H1 (cell line): ENCODE measurements around the gene MARCHF10. TPM values are rescaled to one million over a fixed set of nuclear protein-coding genes. Genes with fewer than 3 reads are reported as not detected.

Experiments
- CTCF ChIA-PET: fragments of 300-600 bp; sonication (Branson Sonifier 250); formaldehyde crosslinking; loops from one replicate; lab custom pipeline; 2021; ENCODE audit not compliant: partially characterized antibody; lab: Charles Lee
- POLR2A ChIA-PET: fragments of 300-600 bp; sonication (Branson Sonifier 250); formaldehyde crosslinking; loops from one replicate; lab custom pipeline; 2021; ENCODE audit warnings: inconsistent platforms; ENCODE audit not compliant: partially characterized antibody; lab: Charles Lee
- DNase-seq, 2 experiments: peaks; one replicate each; pipeline versions ENCODE4 v3.0.0 to v3.0.0-alpha.2; 2010 to 2022; ENCODE audit warnings: low spot score in 2 of 2, low read depth in 1 of 2, mixed read lengths in 1 of 2
- FAIRE-seq: peaks from 2 replicates; lab custom pipeline; 2011; peaks lifted over from hg19 to GRCh38; lab: Jason Lieb, UNC
- H2AFZ ChIP-seq: 2 replicates; pipeline ENCODE4 v1.8.1; 2012; ENCODE audit warnings: low read length, inconsistent platforms
- H2AK5ac ChIP-seq: 2 replicates; pipeline ENCODE4 v1.6.1; 2013; ENCODE audit warnings: low read depth, low read length
- H2BK120ac ChIP-seq: replicated peaks from 2 replicates; pipeline ENCODE3; 2013; ENCODE audit warnings: low read depth, low read length, inconsistent platforms
- H2BK12ac ChIP-seq: 2 replicates; pipeline ENCODE4 v1.6.1; 2013; ENCODE audit warnings: low read depth, low read length
- H2BK15ac ChIP-seq: 2 replicates; pipeline ENCODE4 v1.6.1; 2013; ENCODE audit warnings: low read length
- H2BK20ac ChIP-seq: 2 replicates; pipeline ENCODE4 v1.6.1; 2013; ENCODE audit warnings: low read length
- H2BK5ac ChIP-seq: 2 replicates; pipeline ENCODE4 v1.6.1; 2013; ENCODE audit warnings: low read depth, low read length
- H3K14ac ChIP-seq: 2 replicates; pipeline ENCODE4 v1.6.1; 2013; ENCODE audit warnings: inconsistent platforms; ENCODE audit not compliant: insufficient read length
- H3K18ac ChIP-seq: 2 replicates; pipeline ENCODE4 v1.6.1; 2013; ENCODE audit warnings: low read length; ENCODE audit errors: extremely low read depth
- H3K23ac ChIP-seq: 2 replicates; pipeline ENCODE4 v1.6.1; 2013; ENCODE audit warnings: inconsistent platforms; ENCODE audit not compliant: insufficient read length
- H3K23me2 ChIP-seq: 2 replicates; pipeline ENCODE4 v1.6.1; 2013; ENCODE audit warnings: low read depth, low read length
- H3K27ac ChIP-seq: 2 replicates; pipeline ENCODE4 v1.6.1; 2011; ENCODE audit warnings: low read depth, low read length, inconsistent platforms
- H3K27me3 ChIP-seq, 4 experiments: replicated peaks in 1 of 4; 1 replicate in 1 of 4; 2 replicates in 3 of 4; pipeline versions ENCODE4 v1.6.1 to v1.8.1; 2011 to 2013; ENCODE audit warnings: low read length in 3 of 4, mild to moderate bottlenecking in 3 of 4, inconsistent platforms in 2 of 4, mixed read lengths in 2 of 4, moderate library complexity in 1 of 4; ENCODE audit not compliant: control insufficient read depth in 3 of 4, insufficient read depth in 3 of 4; ENCODE audit errors: extremely low read depth in 1 of 4
- H3K36me3 ChIP-seq, 4 experiments: 2 replicates each; pipeline versions ENCODE4 v1.6.1 to v1.8.1; 2011 to 2013; ENCODE audit warnings: mild to moderate bottlenecking in 4 of 4, low read length in 3 of 4, moderate library complexity in 2 of 4, control low read depth in 1 of 4, inconsistent platforms in 1 of 4; ENCODE audit not compliant: insufficient read depth in 4 of 4, control insufficient read depth in 2 of 4
- H3K4ac ChIP-seq: replicated peaks from 2 replicates; pipeline ENCODE3; 2013; ENCODE audit warnings: low read length, low read depth, mixed read lengths, inconsistent platforms; ENCODE audit not compliant: insufficient read length
- H3K4me1 ChIP-seq, 4 experiments: replicated peaks in 1 of 4; 1 replicate in 1 of 4; 2 replicates in 3 of 4; pipeline versions ENCODE4 v1.6.1 to v1.8.1; 2011 to 2013; ENCODE audit warnings: low read length in 3 of 4, inconsistent platforms in 2 of 4, mixed read lengths in 1 of 4; ENCODE audit not compliant: insufficient read depth in 4 of 4, control insufficient read depth in 3 of 4
- H3K4me2 ChIP-seq, 2 experiments: 2 replicates each; pipeline versions ENCODE4 v1.6.1 to v1.8.1; 2011 to 2013; ENCODE audit warnings: low read depth in 2 of 2, low read length in 2 of 2, control low read depth in 1 of 2, inconsistent platforms in 1 of 2, mild to moderate bottlenecking in 1 of 2; ENCODE audit not compliant: insufficient read depth in 1 of 2
- H3K4me3 ChIP-seq, 4 experiments: fragments of 200-600, 300-600 bp in 1 of 4; sonication (generic), shearing (Covaris generic), sonication (Bioruptor Twin) in 1 of 4; 2 replicates each; pipeline versions ENCODE4 v1.5.1 to v1.8.1; 2011 to 2016; ENCODE audit warnings: low read length in 4 of 4, low read depth in 3 of 4, control low read depth in 2 of 4, inconsistent platforms in 2 of 4, mild to moderate bottlenecking in 2 of 4, mixed read lengths in 1 of 4, moderate library complexity in 1 of 4; ENCODE audit not compliant: insufficient read depth in 2 of 4; ENCODE audit errors: extremely low read depth in 1 of 4
- H3K56ac ChIP-seq: replicated peaks from 2 replicates; pipeline ENCODE3; 2013; ENCODE audit warnings: low read depth, mild to moderate bottlenecking, mixed read lengths, low read length, inconsistent platforms; ENCODE audit not compliant: insufficient read length
- H3K79me1 ChIP-seq: 2 replicates; pipeline ENCODE4 v1.6.1; 2013; ENCODE audit warnings: low read depth, low read length, control low read depth
- H3K79me2 ChIP-seq, 2 experiments: 2 replicates each; pipeline versions ENCODE4 v1.6.1 to v1.8.1; 2012 to 2013; ENCODE audit warnings: low read length in 2 of 2, mild to moderate bottlenecking in 2 of 2, inconsistent platforms in 1 of 2; ENCODE audit not compliant: insufficient read depth in 2 of 2, control insufficient read depth in 1 of 2
- H3K9ac ChIP-seq, 4 experiments: replicated peaks in 1 of 4; 1 replicate in 1 of 4; 2 replicates in 3 of 4; pipeline versions ENCODE4 v1.6.1 to v1.8.1; 2011 to 2013; ENCODE audit warnings: low read depth in 3 of 4, low read length in 3 of 4, control low read depth in 2 of 4, mild to moderate bottlenecking in 2 of 4, moderate library complexity in 2 of 4, inconsistent platforms in 1 of 4; ENCODE audit errors: extremely low read depth in 1 of 4
- H3K9me3 ChIP-seq, 2 experiments: 2 replicates each; pipeline versions ENCODE4 v1.6.1 to v1.8.1; 2012 to 2013; ENCODE audit warnings: mild to moderate bottlenecking in 2 of 2, moderate library complexity in 2 of 2, control low read depth in 1 of 2, inconsistent platforms in 1 of 2, low read depth in 1 of 2, low read length in 1 of 2, mixed read lengths in 1 of 2; ENCODE audit not compliant: insufficient read depth in 2 of 2
- H4K20me1 ChIP-seq, 2 experiments: replicated peaks in 1 of 2; 2 replicates each; pipeline versions ENCODE3 to v1.8.1; 2011 to 2013; ENCODE audit warnings: inconsistent platforms in 2 of 2, low read length in 2 of 2, mild to moderate bottlenecking in 1 of 2; ENCODE audit not compliant: insufficient read depth in 2 of 2, control insufficient read depth in 1 of 2
- H4K5ac ChIP-seq: 2 replicates; pipeline ENCODE4 v1.6.1; 2013; ENCODE audit warnings: low read length, low read depth, mixed read lengths, inconsistent platforms; ENCODE audit not compliant: insufficient read length
- H4K8ac ChIP-seq: 2 replicates; pipeline ENCODE4 v1.8.0; 2013; ENCODE audit warnings: mild to moderate bottlenecking, moderate library complexity, low read length, inconsistent platforms; ENCODE audit not compliant: insufficient read depth; ENCODE audit errors: extremely low read depth
- H4K91ac ChIP-seq: replicated peaks from 2 replicates; pipeline ENCODE3; 2013; ENCODE audit warnings: low read length, mixed read lengths, inconsistent platforms; ENCODE audit not compliant: insufficient read length
- ATF2 ChIP-seq: IDR thresholded peaks from 2 replicates; pipeline ENCODE4 v1.6.1; 2012; ENCODE audit warnings: low read length, inconsistent platforms
- CTBP2 ChIP-seq: IDR thresholded peaks from 2 replicates; pipeline ENCODE4 v1.7.0; 2011; ENCODE audit warnings: borderline replicate concordance, mild to moderate bottlenecking, moderate library complexity, mixed read lengths, low read length; ENCODE audit not compliant: insufficient read depth, insufficient read length
- EGR1 ChIP-seq: IDR thresholded peaks from 2 replicates; pipeline ENCODE4 v1.6.1; 2011; ENCODE audit warnings: low read depth, low read length, borderline replicate concordance
- EP300 ChIP-seq, 2 experiments: IDR thresholded peaks; 1 replicate in 1 of 2; 2 replicates in 1 of 2; pipeline ENCODE4 v1.6.1; 2011 to 2012; ENCODE audit warnings: low read depth in 2 of 2, low read length in 2 of 2, mild to moderate bottlenecking in 2 of 2, borderline replicate concordance in 1 of 2, inconsistent platforms in 1 of 2, moderate library complexity in 1 of 2
- HDAC2 ChIP-seq, 2 experiments: fragments of 300-600 bp in 1 of 2; sonication (generic) in 1 of 2; IDR thresholded peaks; 2 replicates each; pipeline ENCODE4 v1.6.1; 2011 to 2012; ENCODE audit warnings: low read depth in 2 of 2, low read length in 2 of 2, mild to moderate bottlenecking in 2 of 2, moderate library complexity in 2 of 2, borderline replicate concordance in 1 of 2, inconsistent platforms in 1 of 2
- MAX ChIP-seq: IDR thresholded peaks from 2 replicates; pipeline ENCODE4 v1.6.1; 2012; ENCODE audit warnings: inconsistent platforms
- NANOG ChIP-seq: IDR thresholded peaks from 2 replicates; pipeline ENCODE4 v1.6.1; 2011; ENCODE audit warnings: low read length, low read depth, mild to moderate bottlenecking, inconsistent platforms; ENCODE audit not compliant: insufficient read depth, poor library complexity, severe bottlenecking
- NRF1 ChIP-seq: IDR thresholded peaks from 2 replicates; pipeline ENCODE4 v1.6.1; 2011; ENCODE audit warnings: mild to moderate bottlenecking, low read depth, low read length, improper control_type of control experiment
- TBP ChIP-seq: IDR thresholded peaks from 2 replicates; pipeline ENCODE4 v1.6.1; 2011; ENCODE audit warnings: low read depth, low read length, improper control_type of control experiment
- TCF12 ChIP-seq: IDR thresholded peaks from 2 replicates; pipeline ENCODE4 v1.6.1; 2011; ENCODE audit warnings: low read depth, mild to moderate bottlenecking, low read length
- WGBS, 2 experiments: shearing (Covaris generic) in 1 of 2; methylation state at CpG; one replicate each; pipeline versions ENCODE4 v1.1.6 to v1.1.7; 2013 to 2015; ENCODE audit warnings: low lambda C conversion rate in 2 of 2, mixed read lengths in 2 of 2, inconsistent platforms in 1 of 2, low coverage in 1 of 2, missing lambda C conversion rate in 1 of 2; ENCODE audit not compliant: insufficient replicate concordance in 2 of 2, insufficient coverage in 1 of 2, insufficient read length in 1 of 2; ENCODE audit errors: extremely low coverage in 1 of 2, missing lambda C conversion rate in 1 of 2; 5-methylcytosine and 5-hydroxymethylcytosine counted together
- polyA plus RNA-seq, 7 experiments: library from polyadenylated mRNA; depleted of rRNA in 3 of 7; stranded (reverse) in 5 of 7; unstranded in 2 of 7; fragments of >200 nt in 5 of 7; fragments of 200-250 nt in 2 of 7; gene quantifications; 1 replicate in 5 of 7; 2 replicates in 1 of 7; 4 replicates in 1 of 7; pipeline versions ENCODE4 v1.2.1 to v1.2.3, GENCODE V29; 2011 to 2013; ENCODE audit warnings: missing spikeins in 2 of 7, mixed read lengths in 2 of 7
- total RNA-seq: library from RNA; stranded (reverse); fragmentation: NEBNext Ultra II Directional; extraction: Animal tissue kit (Norgen Biotek cat#: 25700); gene quantifications from 2 replicates; pipeline ENCODE4 v1.2.1, GENCODE V29; 2021

MARCHF10 gene
- total and polyA plus RNA-seq, 2 of the 8 experiments (the other 6 are each of a cell fraction or from before 2014, with no cell fraction given) = 0.48 to 0.73 TPM

- Histone ChIP-seq H2BK20ac (no peak overlapping the region), H2AK5ac (no peak overlapping the region), H3K23me2 (no peaks in the 10 kb centered on the region), H3K79me1 (no peaks in the 10 kb centered on the region), H3K56ac (no peak overlapping the region), H3K9ac (no peak overlapping the region), H3K79me2 (no peaks in the 10 kb centered on the region), H3K18ac (no peak overlapping the region; the same call in 1 of the 2 replicates), H3K9me3 (no peaks in the 10 kb centered on the region), H3K27ac (no peak overlapping the region), H2AFZ (no peak overlapping the region), H4K91ac (no peak overlapping the region), H4K8ac (no peak overlapping the region), H3K23ac (no peak overlapping the region), H3K4me3 (no peak overlapping the region), H4K5ac (no peak overlapping the region), H2BK5ac (no peak overlapping the region), H3K36me3 (no peaks in the 10 kb centered on the region), H3K4me1 (peaks cover 0 to 18% (median 3%) of the 10 kb centered on the region in 4 experiments; a peak in 6 of 7 replicates), H4K20me1 (no peaks in the 10 kb centered on the region), H3K14ac (no peak overlapping the region), H3K27me3 (no peaks in the 10 kb centered on the region), H2BK12ac (no peak overlapping the region), H2BK15ac (no peak overlapping the region; the same call in 1 of the 2 replicates), H2BK120ac (no peak overlapping the region), H3K4ac (no peak overlapping the region), H3K4me2 (0 out of 4 replicates have a peak overlapping the region, but pooled peaks of 1 of the 2 experiments have one; percentile 6)
- DNase-seq = peak; percentile 73 to 92
- FAIRE-seq = peak; percentile 99
- WGBS, 2 experiments = 14% methylated on average over 7 of the region's 7 CpGs; no CpG with 5 or more reads in 1 of the 2 experiments
- ChIA-PET CTCF (interaction anchor here (0.6 to 2.3 kb wide), 6 partner anchors 9 to 1972 kb away, joined by 3 to 9 read pairs (median 3); no protein-coding TSS in a partner anchor), POLR2A (no interaction called here)
- peak; percentile 81 for TF ChIP-seq CTBP2
- peak; percentile 30 for TF ChIP-seq NANOG
- no peak for TF ChIP-seq EGR1
- peak in 1 of 2 experiments; percentile 73; a peak in 1 of 3 replicates for TF ChIP-seq EP300 (IDR thresholded peaks at IDR 0.05; ENCODE audit: borderline replicate concordance in 1 of 2, low read depth in 2 of 2, low read length in 2 of 2)
- TF ChIP-seq HDAC2 (IDR thresholded peaks at IDR 0.05; ENCODE audit: borderline replicate concordance in 1 of 2, low read depth in 2 of 2, low read length in 2 of 2) = peak; percentile 42 to 76; a peak in 1 of 4 replicates
- TF ChIP-seq TBP = peak; percentile 38; the same call in 1 of the 2 replicates
- TF ChIP-seq TCF12 = peak; percentile 96
- TF ChIP-seq MAX = peak; percentile 33; the same call in 1 of the 2 replicates
- 0 out of 2 replicates have a peak, but pooled peaks have one; percentile 72 for TF ChIP-seq ATF2
- TF ChIP-seq NRF1 = no peak
Observed at GRCh38 chr17:62761884-62762283, 46.2 kb downstream of the MARCHF10 start.
